HG03342 (cell line): ENCODE data around the gene MTRR.

Source experiments
- ATAC-seq: cut with Tn5 transposase; IDR thresholded peaks from one replicate; pipeline ENCODE4 v1.9.1; 2021; ENCODE audit warnings: mild to moderate bottlenecking, moderate library complexity; ENCODE audit not compliant: unreplicated experiment

MTRR gene

GRCh38 chr5:7856855-7857254 is 12.1 kb upstream of the MTRR start:
- no peak for ATAC-seq

GRCh38 chr5:7857361-7857760 is 11.6 kb upstream of the MTRR start:
- no peak for ATAC-seq

- ATAC-seq: no peak
Observed at GRCh38 chr5:7857926-7858632, 10.9 kb upstream of the MTRR start.

GRCh38 chr5:7866196-7866595 is 2.8 kb upstream of the MTRR start:
- no peak for ATAC-seq

- ATAC-seq: no peak
Observed at GRCh38 chr5:7867260-7867659, 1.7 kb upstream of the MTRR start.

- no peak for ATAC-seq
Observed at GRCh38 chr5:7868427-7868772, 548 bp upstream of the MTRR start.

- ATAC-seq: peak; percentile 25
Observed at GRCh38 chr5:7869474-7870136, 657 bp downstream of the MTRR start.

- ATAC-seq: no peak
Observed at GRCh38 chr5:7871653-7872052, 2.7 kb downstream of the MTRR start.

- no peak for ATAC-seq
Observed at GRCh38 chr5:7872517-7873130, 3.7 kb downstream of the MTRR start.

- no peak for ATAC-seq
Observed at GRCh38 chr5:7873216-7873615, 4.3 kb downstream of the MTRR start.

GRCh38 chr5:7874639-7875038 is 5.7 kb downstream of the MTRR start:
- ATAC-seq: no peak

- ATAC-seq: no peak
Observed at GRCh38 chr5:7875151-7875550, 6.2 kb downstream of the MTRR start.

GRCh38 chr5:7876867-7877266 is 7.9 kb downstream of the MTRR start:
- peak; percentile 52 for ATAC-seq

GRCh38 chr5:7877851-7878250 is 8.9 kb downstream of the MTRR start:
- ATAC-seq: no peak

GRCh38 chr5:7878381-7878873 is 9.5 kb downstream of the MTRR start:
- peak; percentile 96 for ATAC-seq

GRCh38 chr5:7881091-7881490 is 12.1 kb downstream of the MTRR start:
- ATAC-seq: no peak

- ATAC-seq: no peak
Observed at GRCh38 chr5:7881816-7882215, 12.9 kb downstream of the MTRR start.

- no peak for ATAC-seq
Observed at GRCh38 chr5:7882926-7883325, 14.0 kb downstream of the MTRR start.

GRCh38 chr5:7884491-7885267 is 15.7 kb downstream of the MTRR start:
- ATAC-seq: no peak

GRCh38 chr5:7886849-7887475 is 18.0 kb downstream of the MTRR start:
- no peak for ATAC-seq

GRCh38 chr5:7888901-7889300 is 20.0 kb downstream of the MTRR start:
- ATAC-seq: no peak
